Measurements from ENCODE around the gene SORCS1.

The SORCS1 gene

GRCh38 chr10:106931853-106932249 lies 232.7 kb downstream of the SORCS1 start:
- Histone ChIP-seq H3K9me3 (ENCODE audit: control insufficient read depth, insufficient read depth, low read depth, low read length) (no peaks in the 10 kb centered on the region), H3K36me3 (ENCODE audit: control insufficient read depth in 2 of 2, insufficient read depth in 1 of 2, low read length in 2 of 2) (no peaks in the 10 kb centered on the region), H3K4me3 (ENCODE audit: low read depth, low read length) (no peak overlapping the region), H3K4me1 (ENCODE audit: control insufficient read depth, insufficient read depth, low read length) (peaks cover 15% of the 10 kb centered on the region), H3K27ac (ENCODE audit: extremely low read depth, low read depth, low read length) (no peak overlapping the region)
- CTCF ChIA-PET = no interaction called here
- POLR2A ChIA-PET = no interaction called here
- TF ChIP-seq ZNF639 (tag by site-specific recombination; IDR thresholded peaks at IDR 0.05) = no peak
- no peak for TF ChIP-seq PRDM2 (tag by site-specific recombination; IDR thresholded peaks at IDR 0.05; ENCODE audit: borderline replicate concordance)

GRCh38 chr10:106931159-106931852 lies 233.2 kb downstream of the SORCS1 start:
- Histone ChIP-seq H3K36me3 (ENCODE audit: control insufficient read depth in 2 of 2, insufficient read depth in 1 of 2, low read length in 2 of 2) (no peaks in the 10 kb centered on the region), H3K4me1 (ENCODE audit: control insufficient read depth, insufficient read depth, low read length) (peaks cover 15% of the 10 kb centered on the region), H3K27ac (ENCODE audit: extremely low read depth, low read depth, low read length) (no peak overlapping the region; the same call in 1 of the 2 replicates), H3K4me3 (ENCODE audit: low read depth, low read length) (no peak overlapping the region), H3K9me3 (ENCODE audit: control insufficient read depth, insufficient read depth, low read depth, low read length) (no peaks in the 10 kb centered on the region)
- no peak for TF ChIP-seq PRDM1 (tag by site-specific recombination; IDR thresholded peaks at IDR 0.05)
- no peak for TF ChIP-seq GLI2 (tag by site-specific recombination; IDR thresholded peaks at IDR 0.05; ENCODE audit: borderline replicate concordance, low read depth)
- no peak for TF ChIP-seq PRDM4 (tag by site-specific recombination; IDR thresholded peaks at IDR 0.05)
- TF ChIP-seq ZNF23 (tag by site-specific recombination; IDR thresholded peaks at IDR 0.05; ENCODE audit: borderline replicate concordance) = no peak
- TF ChIP-seq KLF16 (tag by site-specific recombination; IDR thresholded peaks at IDR 0.05) = no peak
- no peak for TF ChIP-seq ZNF211 (tag by site-specific recombination; IDR thresholded peaks at IDR 0.05; ENCODE audit: low read depth)
- no peak for TF ChIP-seq ZNF10 (tag by site-specific recombination; IDR thresholded peaks at IDR 0.05)
- ChIA-PET POLR2A (no interaction called here), CTCF (no interaction called here)

GRCh38 chr10:106930751-106931150 lies 233.8 kb downstream of the SORCS1 start:
- Histone ChIP-seq H3K4me3 (ENCODE audit: low read depth, low read length) (no peak overlapping the region), H3K27ac (ENCODE audit: extremely low read depth, low read depth, low read length) (no peak overlapping the region; the same call in 1 of the 2 replicates), H3K4me1 (ENCODE audit: control insufficient read depth, insufficient read depth, low read length) (peaks cover 16% of the 10 kb centered on the region), H3K36me3 (ENCODE audit: control insufficient read depth in 2 of 2, insufficient read depth in 1 of 2, low read length in 2 of 2) (no peaks in the 10 kb centered on the region), H3K9me3 (ENCODE audit: control insufficient read depth, insufficient read depth, low read depth, low read length) (no peaks in the 10 kb centered on the region)
- ChIA-PET CTCF (no interaction called here), POLR2A (no interaction called here)
- TF ChIP-seq TCF7L2 (IDR thresholded peaks at IDR 0.05; ENCODE audit: borderline replicate concordance, low read depth, low read length) = peak; percentile 73
- no peak for TF ChIP-seq ZNF837 (tag by site-specific recombination; IDR thresholded peaks at IDR 0.05)

All from HEK293 (cell line).